Ishikawa (cell line): ENCODE data around the gene MEX3C.

Source experiments
- CEBPB ChIP-seq: IDR thresholded peaks from 2 replicates; pipeline ENCODE4 v1.6.1; 2012
- CREB1 ChIP-seq: IDR thresholded peaks from 2 replicates; pipeline ENCODE4 v1.6.1; 2012; ENCODE audit warnings: low read depth
- EGR1 ChIP-seq: IDR thresholded peaks from 2 replicates; pipeline ENCODE4 v1.6.1; 2012
- EP300 ChIP-seq: IDR thresholded peaks from 2 replicates; pipeline ENCODE4 v1.6.1; 2012; ENCODE audit warnings: borderline replicate concordance
- FOXM1 ChIP-seq: IDR thresholded peaks from 2 replicates; pipeline ENCODE4 v1.6.1; 2012; ENCODE audit warnings: low read depth, borderline replicate concordance
- MAX ChIP-seq: IDR thresholded peaks from 2 replicates; pipeline ENCODE4 v1.6.1; 2012
- NFIC ChIP-seq: IDR thresholded peaks from 2 replicates; pipeline ENCODE4 v1.6.1; 2012
- RAD21 ChIP-seq: IDR thresholded peaks from 2 replicates; pipeline ENCODE4 v1.6.1; 2012; ENCODE audit warnings: low read depth
- REST ChIP-seq: IDR thresholded peaks from 2 replicates; pipeline ENCODE4 v1.6.1; 2012; ENCODE audit warnings: low read depth, mild to moderate bottlenecking
- TAF1 ChIP-seq: IDR thresholded peaks from 2 replicates; pipeline ENCODE4 v1.6.1; 2012; ENCODE audit warnings: low read depth, mild to moderate bottlenecking
- TCF12 ChIP-seq: IDR thresholded peaks from 2 replicates; pipeline ENCODE4 v1.6.1; 2012; ENCODE audit warnings: low read depth
- TEAD4 ChIP-seq: IDR thresholded peaks from 2 replicates; pipeline ENCODE4 v1.6.1; 2012
- USF1 ChIP-seq: IDR thresholded peaks from 2 replicates; pipeline ENCODE4 v1.6.1; 2012
- YY1 ChIP-seq: IDR thresholded peaks from 2 replicates; pipeline ENCODE4 v1.6.1; 2012; ENCODE audit warnings: low read depth
- ZBTB7A ChIP-seq: IDR thresholded peaks from 2 replicates; pipeline ENCODE4 v1.6.1; 2012; ENCODE audit warnings: low read depth

The MEX3C gene

GRCh38 chr18:51190000-51190399 is 7.5 kb downstream of the MEX3C start:
- TF ChIP-seq EP300 (no peak), TCF12 (no peak), USF1 (no peak), YY1 (no peak), NFIC (no peak), TAF1 (no peak), REST (no peak), RAD21 (no peak), ZBTB7A (no peak), EGR1 (no peak), TEAD4 (no peak), FOXM1 (no peak), CEBPB (no peak), CREB1 (no peak), MAX (no peak)

GRCh38 chr18:51188024-51188701 is 9.3 kb downstream of the MEX3C start:
- TF ChIP-seq TAF1 (no peak), TCF12 (no peak), EP300 (no peak), USF1 (no peak), CREB1 (no peak), EGR1 (no peak), REST (no peak), ZBTB7A (no peak), RAD21 (no peak), NFIC (no peak), CEBPB (no peak), TEAD4 (no peak), MAX (no peak), YY1 (no peak), FOXM1 (no peak)

- TF ChIP-seq TCF12 (no peak), REST (no peak), EGR1 (no peak), RAD21 (no peak), FOXM1 (no peak), CREB1 (no peak), TEAD4 (no peak), USF1 (no peak)
Measured at GRCh38 chr18:51185075-51185474, 12.4 kb downstream of the MEX3C start.

GRCh38 chr18:51184091-51184457 is 13.4 kb downstream of the MEX3C start:
- TF ChIP-seq CREB1 (no peak), EP300 (no peak), FOXM1 (no peak), ZBTB7A (no peak), MAX (no peak), RAD21 (no peak), EGR1 (no peak), YY1 (no peak), CEBPB (no peak), NFIC (no peak), TAF1 (no peak), TCF12 (no peak), TEAD4 (no peak), REST (no peak)
